Aorta (tissue), 5 donors: ENCODE data around the gene ADAMTS16. TPM values are rescaled to one million over a fixed set of nuclear protein-coding genes. Genes with fewer than 3 reads are reported as not detected.

Source experiments
- ATAC-seq: fragments of 200-7000 bp; cut with Tn5 transposase; one replicate; pipeline ENCODE4 v1.9.1; 2022; ENCODE audit warnings: moderate library complexity; ENCODE audit not compliant: low FRiP score
- DNase-seq, 2 donors: peaks; one replicate each; pipeline ENCODE4 v3.0.0-alpha.2; 2020
- H3K27ac ChIP-seq, 2 donors: one replicate each; pipeline ENCODE4 v1.5.1; 2013; ENCODE audit warnings: low read length in 2 of 2, mild to moderate bottlenecking in 2 of 2, moderate library complexity in 2 of 2, control low read depth in 1 of 2, inconsistent platforms in 1 of 2, low read depth in 1 of 2
- H3K27me3 ChIP-seq, 2 donors: one replicate each; pipeline ENCODE4 v1.6.1; 2013; ENCODE audit warnings: control low read depth in 1 of 2, low read length in 1 of 2, mild to moderate bottlenecking in 1 of 2, moderate library complexity in 1 of 2; ENCODE audit not compliant: insufficient read depth in 2 of 2, control insufficient read depth in 1 of 2
- H3K36me3 ChIP-seq, 2 donors: one replicate each; pipeline ENCODE4 v1.6.1; 2013; ENCODE audit warnings: control low read depth in 1 of 2, low read length in 1 of 2, mild to moderate bottlenecking in 1 of 2; ENCODE audit not compliant: insufficient read depth in 2 of 2, control insufficient read depth in 1 of 2
- H3K4me1 ChIP-seq, 2 donors: one replicate each; pipeline ENCODE4 v1.6.1; 2013; ENCODE audit warnings: low read length in 2 of 2, control low read depth in 1 of 2, mild to moderate bottlenecking in 1 of 2, moderate library complexity in 1 of 2; ENCODE audit not compliant: insufficient read depth in 2 of 2, control insufficient read depth in 1 of 2
- H3K4me3 ChIP-seq, 2 donors: one replicate each; pipeline ENCODE4 v1.5.1; 2013; ENCODE audit warnings: low read length in 2 of 2, control low read depth in 1 of 2, mild to moderate bottlenecking in 1 of 2
- H3K9me3 ChIP-seq: one replicate; pipeline ENCODE4 v1.6.1; 2013; ENCODE audit warnings: mild to moderate bottlenecking, low read length; ENCODE audit not compliant: control insufficient read depth
- WGBS, 2 donors: extraction: QIAGEN DNeasy Blood & Tissue Kit; methylation state at CpG; one replicate each; pipeline ENCODE4 v1.1.7; 2013; 5-methylcytosine and 5-hydroxymethylcytosine counted together
- intact Hi-C, 2 donors: fragments of 100-400 bp; cut with DNase I; formaldehyde crosslinking; loops; one replicate each; pipeline versions ENCODE4 v1.14.2 to v1.15.0; 2022
- polyA plus RNA-seq, 2 donors: library from polyadenylated mRNA; stranded (reverse); fragments of 200-250 nt; gene quantifications; one replicate each; pipeline ENCODE4 v1.2.3, GENCODE V29; 2013
- total RNA-seq, 2 donors: library from RNA; stranded (reverse); fragmentation: NEBNext Ultra II Directional; extraction: Animal tissue kit (Norgen Biotek cat#: 25700); gene quantifications; one replicate each; pipeline ENCODE4 v1.2.1, GENCODE V29; 2021
- donor health status: healthy with polysubstance abuse.
- donor health status: Bipolar disorder and iron deficiency.
- donor health status: DM: no; HTN: no; CAD: no.
- donor health status: DM: no; HTN: no; CAD: no.
- donor health status: DM: yes; HTN: yes; CAD: no.

Gene ADAMTS16
- total and polyA plus RNA-seq, 4 donors: 0.10 to 0.81 TPM; not detected in 2

GRCh38 chr5:5257353-5257752, 117.2 kb downstream of the ADAMTS16 start:
- ATAC-seq (no peak), DNase-seq (no peak)
- H3K27me3 ChIP-seq: no peaks in the 10 kb centered on the region
- peaks cover 2% of the 10 kb centered on the region for H3K9me3 ChIP-seq
- no peak overlapping the region for H3K4me3 ChIP-seq
- no peaks in the 10 kb centered on the region for H3K36me3 ChIP-seq
- WGBS, 2 donors: 73 to 84% methylated on average over 5 of the region's 5 CpGs
- intact Hi-C loops: no loop called here
- H3K27ac ChIP-seq: no peak overlapping the region
- H3K4me1 ChIP-seq: no peaks in the 10 kb centered on the region

GRCh38 chr5:5258564-5258963, 118.4 kb downstream of the ADAMTS16 start:
- no peaks in the 10 kb centered on the region for H3K27me3 ChIP-seq
- DNase-seq (no peak), ATAC-seq (no peak)
- no peaks in the 10 kb centered on the region for H3K36me3 ChIP-seq
- no peak overlapping the region for H3K27ac ChIP-seq
- intact Hi-C loops: no loop called here
- no peak overlapping the region for H3K4me3 ChIP-seq
- WGBS, 2 donors: 85 to 92% methylated on average over 1 of the region's 1 CpG
- H3K4me1 ChIP-seq: no peaks in the 10 kb centered on the region
- peaks cover 2% of the 10 kb centered on the region for H3K9me3 ChIP-seq

GRCh38 chr5:5264727-5265126, 124.6 kb downstream of the ADAMTS16 start:
- Histone ChIP-seq H3K36me3 (no peaks in the 10 kb centered on the region), H3K27ac (no peak overlapping the region), H3K27me3 (no peaks in the 10 kb centered on the region), H3K4me3 (no peak overlapping the region), H3K4me1 (no peaks in the 10 kb centered on the region), H3K9me3 (no peaks in the 10 kb centered on the region)
- intact Hi-C loops: no loop called here
- ATAC-seq: no peak
- no peak for DNase-seq
- WGBS, 2 donors: 76 to 77% methylated on average over 3 of the region's 3 CpGs

GRCh38 chr5:5266297-5266696, 126.2 kb downstream of the ADAMTS16 start:
- no peak for DNase-seq
- Histone ChIP-seq H3K9me3 (no peaks in the 10 kb centered on the region), H3K4me3 (no peak overlapping the region), H3K4me1 (no peaks in the 10 kb centered on the region), H3K27me3 (no peaks in the 10 kb centered on the region), H3K27ac (no peak overlapping the region), H3K36me3 (no peaks in the 10 kb centered on the region)
- WGBS, 2 donors: 80 to 86% methylated on average over 6 of the region's 6 CpGs
- ATAC-seq: no peak
- intact Hi-C loops: no loop called here

GRCh38 chr5:5270161-5270560, 130.0 kb downstream of the ADAMTS16 start:
- DNase-seq (no peak), ATAC-seq (no peak)
- Histone ChIP-seq H3K36me3 (no peaks in the 10 kb centered on the region), H3K4me3 (no peak overlapping the region), H3K4me1 (no peaks in the 10 kb centered on the region), H3K27me3 (no peaks in the 10 kb centered on the region), H3K27ac (no peak overlapping the region), H3K9me3 (no peaks in the 10 kb centered on the region)
- intact Hi-C loops: no loop called here
- WGBS, 2 donors: 94 to 95% methylated on average over 9 of the region's 9 CpGs

GRCh38 chr5:5270958-5271785, 131.0 kb downstream of the ADAMTS16 start:
- Histone ChIP-seq H3K4me1 (no peaks in the 10 kb centered on the region), H3K4me3 (no peak overlapping the region), H3K27me3 (no peaks in the 10 kb centered on the region), H3K36me3 (no peaks in the 10 kb centered on the region), H3K9me3 (no peaks in the 10 kb centered on the region), H3K27ac (no peak overlapping the region)
- ATAC-seq: peak; percentile 83
- intact Hi-C loops: no loop called here
- 21 to 24% methylated on average over 18 of the region's 18 CpGs for WGBS, 2 donors
- peak; percentile 79 to 83 for DNase-seq

- Histone ChIP-seq H3K27ac (no peak overlapping the region), H3K36me3 (no peaks in the 10 kb centered on the region), H3K9me3 (no peaks in the 10 kb centered on the region), H3K27me3 (no peaks in the 10 kb centered on the region), H3K4me1 (no peaks in the 10 kb centered on the region), H3K4me3 (no peak overlapping the region)
- 26 to 28% methylated on average over 9 of the region's 9 CpGs for WGBS, 2 donors
- intact Hi-C loops: no loop called here
- ATAC-seq (no peak), DNase-seq (no peak)
These were observed 131.7 kb downstream of the ADAMTS16 start for GRCh38 chr5:5271786-5272321.

GRCh38 chr5:5273398-5273797, 133.3 kb downstream of the ADAMTS16 start:
- H3K27ac ChIP-seq: no peak overlapping the region
- WGBS, 2 donors: 90 to 92% methylated on average over 3 of the region's 3 CpGs
- intact Hi-C loops: no loop called here
- H3K36me3 ChIP-seq: no peaks in the 10 kb centered on the region
- ATAC-seq (no peak), DNase-seq (no peak)
- no peaks in the 10 kb centered on the region for H3K9me3 ChIP-seq
- H3K4me1 ChIP-seq: no peaks in the 10 kb centered on the region
- no peak overlapping the region for H3K4me3 ChIP-seq
- H3K27me3 ChIP-seq: no peaks in the 10 kb centered on the region

GRCh38 chr5:5273976-5274375, 133.8 kb downstream of the ADAMTS16 start:
- Histone ChIP-seq H3K9me3 (no peaks in the 10 kb centered on the region), H3K27me3 (no peaks in the 10 kb centered on the region), H3K27ac (no peak overlapping the region), H3K4me1 (no peaks in the 10 kb centered on the region), H3K4me3 (no peak overlapping the region), H3K36me3 (no peaks in the 10 kb centered on the region)
- ATAC-seq (no peak), DNase-seq (no peak)
- 94 to 95% methylated on average over 5 of the region's 5 CpGs for WGBS, 2 donors
- intact Hi-C loops: no loop called here
